Measurements from ENCODE around the gene MKLN1.

DNA sequence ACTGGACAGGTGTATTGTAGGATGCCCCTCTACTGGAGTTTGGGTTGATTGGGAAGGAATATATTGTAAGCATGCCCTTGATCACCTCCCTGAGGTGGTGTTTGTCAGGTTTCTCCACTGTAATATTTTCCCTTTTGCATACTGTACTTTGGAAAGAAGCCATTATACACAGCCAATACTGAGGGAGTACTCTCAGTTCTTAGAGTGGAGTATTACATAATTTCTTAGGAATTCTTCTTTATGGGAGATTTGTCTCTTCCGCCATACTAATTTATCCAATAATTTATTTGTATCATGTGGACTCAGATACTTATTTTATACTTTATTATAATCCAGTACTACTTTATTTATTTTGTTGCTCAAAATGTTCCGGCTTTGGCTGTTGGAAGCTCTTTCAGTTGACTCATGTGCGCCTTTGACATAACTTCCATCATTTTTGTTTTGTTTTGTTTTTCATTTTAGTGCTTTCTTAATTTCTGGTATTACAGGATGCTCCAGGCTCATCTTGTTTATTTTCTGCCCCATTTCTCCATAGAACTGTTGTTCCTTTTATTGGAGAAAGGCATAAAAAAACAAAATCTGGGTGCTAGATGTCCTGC lies 29.7 kb downstream of the MKLN1 start:
- TF ChIP-seq, protein P1, sequence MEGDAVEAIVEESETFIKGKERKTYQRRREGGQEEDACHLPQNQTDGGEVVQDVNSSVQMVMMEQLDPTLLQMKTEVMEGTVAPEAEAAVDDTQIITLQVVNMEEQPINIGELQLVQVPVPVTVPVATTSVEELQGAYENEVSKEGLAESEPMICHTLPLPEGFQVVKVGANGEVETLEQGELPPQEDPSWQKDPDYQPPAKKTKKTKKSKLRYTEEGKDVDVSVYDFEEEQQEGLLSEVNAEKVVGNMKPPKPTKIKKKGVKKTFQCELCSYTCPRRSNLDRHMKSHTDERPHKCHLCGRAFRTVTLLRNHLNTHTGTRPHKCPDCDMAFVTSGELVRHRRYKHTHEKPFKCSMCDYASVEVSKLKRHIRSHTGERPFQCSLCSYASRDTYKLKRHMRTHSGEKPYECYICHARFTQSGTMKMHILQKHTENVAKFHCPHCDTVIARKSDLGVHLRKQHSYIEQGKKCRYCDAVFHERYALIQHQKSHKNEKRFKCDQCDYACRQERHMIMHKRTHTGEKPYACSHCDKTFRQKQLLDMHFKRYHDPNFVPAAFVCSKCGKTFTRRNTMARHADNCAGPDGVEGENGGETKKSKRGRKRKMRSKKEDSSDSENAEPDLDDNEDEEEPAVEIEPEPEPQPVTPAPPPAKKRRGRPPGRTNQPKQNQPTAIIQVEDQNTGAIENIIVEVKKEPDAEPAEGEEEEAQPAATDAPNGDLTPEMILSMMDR (IDR thresholded peaks at IDR 0.05; ENCODE audit: insufficient read depth, low read length, poor library complexity, severe bottlenecking): no peak
- no peak for TF ChIP-seq EZH2phosphoT487 (conservative IDR thresholded peaks at IDR 0.05; ENCODE audit: low read length)

Data from SU-DHL-6 (cell line).